GOT3 (cell line): ENCODE results near the gene GRM1.

ENCODE experiments used
- DNase-seq: peaks from one replicate; lab custom pipeline; 2025; ENCODE audit warnings: mixed read lengths; lab: John Stamatoyannopoulos, UW

GRM1 gene

GRCh38 chr6:146097586-146097985, 68.7 kb downstream of the GRM1 start:
- DNase-seq: no peak

- DNase-seq: no peak
Measured at GRCh38 chr6:146100776-146101175, 71.9 kb downstream of the GRM1 start.

- DNase-seq: no peak
Measured at GRCh38 chr6:146103416-146104072, 74.7 kb downstream of the GRM1 start.

GRCh38 chr6:146106532-146106931, 77.7 kb downstream of the GRM1 start:
- DNase-seq: no peak

- DNase-seq: no peak
Measured at GRCh38 chr6:146110990-146111389, 82.1 kb downstream of the GRM1 start.

- no peak for DNase-seq
Measured at GRCh38 chr6:146111881-146112450, 83.1 kb downstream of the GRM1 start.

- DNase-seq: no peak
Measured at GRCh38 chr6:146113084-146113623, 84.3 kb downstream of the GRM1 start.

GRCh38 chr6:146123616-146124015, 94.8 kb downstream of the GRM1 start:
- DNase-seq: no peak

GRCh38 chr6:146127447-146128215, 98.8 kb downstream of the GRM1 start:
- DNase-seq: no peak

- DNase-seq: no peak
Measured at GRCh38 chr6:146133866-146134265, 105.0 kb downstream of the GRM1 start.

- no peak for DNase-seq
Measured at GRCh38 chr6:146135167-146135566, 106.3 kb downstream of the GRM1 start.

GRCh38 chr6:146146836-146147235, 118.0 kb downstream of the GRM1 start:
- DNase-seq: no peak

- DNase-seq: no peak
Measured at GRCh38 chr6:146149770-146150169, 120.9 kb downstream of the GRM1 start.

GRCh38 chr6:146153040-146153758, 124.3 kb downstream of the GRM1 start:
- no peak for DNase-seq

GRCh38 chr6:146154197-146154596, 125.3 kb downstream of the GRM1 start:
- DNase-seq: no peak

GRCh38 chr6:146161664-146162063, 132.8 kb downstream of the GRM1 start:
- DNase-seq: no peak

GRCh38 chr6:146169872-146170271, 141.0 kb downstream of the GRM1 start:
- no peak for DNase-seq

GRCh38 chr6:146177785-146178184, 148.9 kb downstream of the GRM1 start:
- no peak for DNase-seq

GRCh38 chr6:146183831-146184230, 155.0 kb downstream of the GRM1 start:
- DNase-seq: no peak

- DNase-seq: no peak
Measured at GRCh38 chr6:146184701-146185100, 155.8 kb downstream of the GRM1 start.

- no peak for DNase-seq
Measured at GRCh38 chr6:146189131-146189530, 160.3 kb downstream of the GRM1 start.

- DNase-seq: no peak
Measured at GRCh38 chr6:146190581-146190980, 161.7 kb downstream of the GRM1 start.
